ENCODE measurements around the gene COPB2. TPM values are rescaled to one million over a fixed set of nuclear protein-coding genes. Genes with fewer than 3 reads are reported as not detected.

The COPB2 gene
- total and polyA plus RNA-seq, 2 donors (not counting 1 experiment from before 2014, with no cell fraction given) = 15.9 to 75.4 TPM

DNA sequence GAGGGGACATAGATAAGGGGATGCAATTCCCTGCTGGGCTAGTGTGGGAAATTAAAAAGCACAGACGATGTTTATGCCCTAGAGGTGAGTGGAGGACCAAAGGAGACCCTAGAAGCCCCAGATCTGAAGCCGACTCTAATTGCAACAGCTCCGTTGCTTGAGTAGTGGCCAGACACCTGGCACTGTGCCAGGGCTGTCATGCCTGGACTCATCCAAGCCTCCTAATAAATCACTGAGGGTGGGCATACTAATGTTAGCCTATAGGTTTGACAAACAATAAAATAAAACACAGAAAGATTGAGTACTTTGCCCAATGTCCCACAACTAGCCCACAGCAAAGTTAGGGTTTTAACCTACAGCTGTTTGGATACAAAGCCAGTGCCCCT is 71.0 kb downstream of the COPB2 start:
- H3K9me3 ChIP-seq (ENCODE audit: control extremely low read depth in 1 of 3, control insufficient read depth in 2 of 3, insufficient read depth in 1 of 3, low read length in 2 of 3) = no peaks in the 10 kb centered on the region
- H3K4me1 ChIP-seq (ENCODE audit: control insufficient read depth in 2 of 2, insufficient read depth in 2 of 2, low read length in 2 of 2) = no peaks in the 10 kb centered on the region
- Mint-ChIP-seq H3K4me3 (no peak overlapping the region), H3K9me3 (ENCODE audit: insufficient read depth) (no peaks in the 10 kb centered on the region), H3K4me1 (no peaks in the 10 kb centered on the region), H3K27ac (no peak overlapping the region), H3K27me3 (peaks cover 50% of the 10 kb centered on the region)
- H3K27ac ChIP-seq (ENCODE audit: low read length in 2 of 2) = no peak overlapping the region
- H3K79me2 ChIP-seq (ENCODE audit: control insufficient read depth, insufficient read depth, low read length) = no peaks in the 10 kb centered on the region
- ChIA-PET POLR2A (no interaction called here), CTCF (interaction anchor here (1.4 kb wide), 1 partner anchor 10 kb away, joined by 6 read pairs; no protein-coding TSS in a partner anchor)
- no peak for TF ChIP-seq EZH2 (IDR thresholded peaks at IDR 0.05; ENCODE audit: borderline replicate concordance, insufficient read depth, low read depth, low read length, poor library complexity, severe bottlenecking)
- TF ChIP-seq, protein P1, sequence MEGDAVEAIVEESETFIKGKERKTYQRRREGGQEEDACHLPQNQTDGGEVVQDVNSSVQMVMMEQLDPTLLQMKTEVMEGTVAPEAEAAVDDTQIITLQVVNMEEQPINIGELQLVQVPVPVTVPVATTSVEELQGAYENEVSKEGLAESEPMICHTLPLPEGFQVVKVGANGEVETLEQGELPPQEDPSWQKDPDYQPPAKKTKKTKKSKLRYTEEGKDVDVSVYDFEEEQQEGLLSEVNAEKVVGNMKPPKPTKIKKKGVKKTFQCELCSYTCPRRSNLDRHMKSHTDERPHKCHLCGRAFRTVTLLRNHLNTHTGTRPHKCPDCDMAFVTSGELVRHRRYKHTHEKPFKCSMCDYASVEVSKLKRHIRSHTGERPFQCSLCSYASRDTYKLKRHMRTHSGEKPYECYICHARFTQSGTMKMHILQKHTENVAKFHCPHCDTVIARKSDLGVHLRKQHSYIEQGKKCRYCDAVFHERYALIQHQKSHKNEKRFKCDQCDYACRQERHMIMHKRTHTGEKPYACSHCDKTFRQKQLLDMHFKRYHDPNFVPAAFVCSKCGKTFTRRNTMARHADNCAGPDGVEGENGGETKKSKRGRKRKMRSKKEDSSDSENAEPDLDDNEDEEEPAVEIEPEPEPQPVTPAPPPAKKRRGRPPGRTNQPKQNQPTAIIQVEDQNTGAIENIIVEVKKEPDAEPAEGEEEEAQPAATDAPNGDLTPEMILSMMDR (IDR thresholded peaks at IDR 0.05) = no peak
- no peak overlapping the region for H2AFZ ChIP-seq (ENCODE audit: insufficient read depth, low read depth, low read length, poor library complexity, severe bottlenecking)
- ATAC-seq (ENCODE audit: low read depth) (no peak), DNase-seq (no peak)
- WGBS (ENCODE audit: insufficient coverage) = 96% methylated on average over 3 of the region's 3 CpGs
- no peak overlapping the region for H3K4me2 ChIP-seq (replicated peaks; ENCODE audit: low read depth, low read length, poor library complexity, severe bottlenecking)
- H3K4me3 ChIP-seq (ENCODE audit: control extremely low read depth in 1 of 5, extremely low read depth in 1 of 5, insufficient read depth in 1 of 5, low read depth in 2 of 5, low read length in 4 of 5) = no peak overlapping the region
- peaks cover 0 to 2% (median 0%) of the 10 kb centered on the region in 4 experiments for H3K27me3 ChIP-seq (replicated peaks in 1 of 4; ENCODE audit: control extremely low read depth in 1 of 4, control insufficient read depth in 3 of 4, insufficient read depth in 4 of 4, low read length in 3 of 4)
- no peak overlapping the region for H3K9ac ChIP-seq (ENCODE audit: low read length)
- no peaks in the 10 kb centered on the region for H4K20me1 ChIP-seq (ENCODE audit: control insufficient read depth, insufficient read depth, low read length, poor library complexity, severe bottlenecking)
- H3K36me3 ChIP-seq (replicated peaks in 1 of 2; ENCODE audit: control extremely low read depth in 1 of 2, control insufficient read depth in 1 of 2, extremely low read depth in 1 of 2, insufficient read depth in 2 of 2, low read length in 1 of 2) = no peaks in the 10 kb centered on the region
- intact Hi-C loops (cut with micrococcal nuclease) = no loop called here

GRCh38 chr3:139317660-139318430 is 71.6 kb downstream of the COPB2 start:
- TF ChIP-seq EZH2 (IDR thresholded peaks at IDR 0.05; ENCODE audit: borderline replicate concordance, insufficient read depth, low read depth, low read length, poor library complexity, severe bottlenecking) = no peak
- TF ChIP-seq, protein P1 (IDR thresholded peaks at IDR 0.05) = no peak
- no peaks in the 10 kb centered on the region for H3K79me2 ChIP-seq (ENCODE audit: control insufficient read depth, insufficient read depth, low read length)
- Mint-ChIP-seq H3K27me3 (peaks cover 53% of the 10 kb centered on the region), H3K9me3 (ENCODE audit: insufficient read depth) (no peaks in the 10 kb centered on the region), H3K4me1 (no peaks in the 10 kb centered on the region), H3K27ac (no peak overlapping the region), H3K4me3 (no peak overlapping the region)
- WGBS (ENCODE audit: insufficient coverage) = 87% methylated on average over 8 of the region's 8 CpGs
- DNase-seq (no peak), ATAC-seq (ENCODE audit: low read depth) (no peak)
- H3K4me2 ChIP-seq (replicated peaks; ENCODE audit: low read depth, low read length, poor library complexity, severe bottlenecking) = no peak overlapping the region
- no peak overlapping the region for H2AFZ ChIP-seq (ENCODE audit: insufficient read depth, low read depth, low read length, poor library complexity, severe bottlenecking)
- no peaks in the 10 kb centered on the region for H4K20me1 ChIP-seq (ENCODE audit: control insufficient read depth, insufficient read depth, low read length, poor library complexity, severe bottlenecking)
- H3K27me3 ChIP-seq (replicated peaks in 1 of 4; ENCODE audit: control extremely low read depth in 1 of 4, control insufficient read depth in 3 of 4, insufficient read depth in 4 of 4, low read length in 3 of 4) = peaks cover 0 to 2% (median 0%) of the 10 kb centered on the region in 4 experiments
- no peaks in the 10 kb centered on the region for H3K36me3 ChIP-seq (replicated peaks in 1 of 2; ENCODE audit: control extremely low read depth in 1 of 2, control insufficient read depth in 1 of 2, extremely low read depth in 1 of 2, insufficient read depth in 2 of 2, low read length in 1 of 2)
- no peak overlapping the region for H3K4me3 ChIP-seq (ENCODE audit: control extremely low read depth in 1 of 5, extremely low read depth in 1 of 5, insufficient read depth in 1 of 5, low read depth in 2 of 5, low read length in 4 of 5)
- ChIA-PET CTCF (no interaction called here), POLR2A (no interaction called here)
- no peaks in the 10 kb centered on the region for H3K4me1 ChIP-seq (ENCODE audit: control insufficient read depth in 2 of 2, insufficient read depth in 2 of 2, low read length in 2 of 2)
- no peaks in the 10 kb centered on the region for H3K9me3 ChIP-seq (ENCODE audit: control extremely low read depth in 1 of 3, control insufficient read depth in 2 of 3, insufficient read depth in 1 of 3, low read length in 2 of 3)
- H3K27ac ChIP-seq (ENCODE audit: low read length in 2 of 2) = no peak overlapping the region
- no peak overlapping the region for H3K9ac ChIP-seq (ENCODE audit: low read length)
- intact Hi-C loops (cut with micrococcal nuclease) = no loop called here

Measured in B cell (primary cell).